OCI-LY7 (cell line): ENCODE results near the gene C8G. TPM values are rescaled to one million over a fixed set of nuclear protein-coding genes. Genes with fewer than 3 reads are reported as not detected.

Experiments used
- BruUV-seq: library from RNA; stranded (reverse); fragments of 400-500 nt; replicated peaks from 2 replicates; lab custom pipeline; 2021; lab: Mats Ljungman, UMichigan
- CTCF ChIA-PET: fragments of 300-600 bp; sonication (Branson Sonifier 250); formaldehyde crosslinking; loops from one replicate; lab custom pipeline; 2022; ENCODE audit warnings: antibody characterized with exemption; ENCODE audit not compliant: unreplicated experiment; lab: Charles Lee
- POLR2A ChIA-PET: fragments of 300-600 bp; sonication (Branson Sonifier 250); formaldehyde crosslinking; loops from one replicate; lab custom pipeline; 2022; ENCODE audit warnings: antibody characterized with exemption; lab: Charles Lee
- DNase-seq: peaks from one replicate; pipeline ENCODE4 v3.0.0-alpha.2; 2015; ENCODE audit warnings: low spot score
- H2AFZ ChIP-seq: fragments of 200-600 bp; sonication (generic), shearing (Covaris generic); 2 replicates; pipeline ENCODE4 v1.6.1; 2014; ENCODE audit warnings: mild to moderate bottlenecking, antibody characterized with exemption, low read length, moderate library complexity
- H3K27ac ChIP-seq: fragments of 200-600 bp; sonication (generic); 2 replicates; pipeline ENCODE4 v1.5.1; 2014; ENCODE audit warnings: mixed run types, low read depth, mild to moderate bottlenecking, moderate library complexity, low read length, inconsistent platforms; ENCODE audit not compliant: poor library complexity, severe bottlenecking
- H3K36me3 ChIP-seq: fragments of 200-600 bp; sonication (generic); 2 replicates; pipeline ENCODE4 v1.6.1; 2014; ENCODE audit warnings: mild to moderate bottlenecking, antibody characterized with exemption, low read length, moderate library complexity, mixed read lengths; ENCODE audit not compliant: insufficient read depth
- H3K4me1 ChIP-seq: fragments of 200-600 bp; sonication (generic); 2 replicates; pipeline ENCODE4 v1.5.1; 2014; ENCODE audit warnings: mild to moderate bottlenecking, low read length; ENCODE audit not compliant: insufficient read depth, poor library complexity, severe bottlenecking
- H3K4me2 ChIP-seq: fragments of 200-600 bp; sonication (generic); 2 replicates; pipeline ENCODE4 v1.6.1; 2014; ENCODE audit warnings: mild to moderate bottlenecking, low read length
- H3K4me3 ChIP-seq: fragments of 200-600 bp; sonication (generic); 2 replicates; pipeline ENCODE4 v1.5.1; 2014; ENCODE audit warnings: mild to moderate bottlenecking, low read depth, low read length; ENCODE audit not compliant: poor library complexity, severe bottlenecking
- H3K79me2 ChIP-seq: fragments of 200-600 bp; sonication (generic); 2 replicates; pipeline ENCODE4 v1.6.1; 2016; ENCODE audit warnings: low read depth, mild to moderate bottlenecking, low read length, moderate library complexity, mixed read lengths; ENCODE audit not compliant: insufficient read depth
- H3K9me2 ChIP-seq: fragments of 200-600 bp; sonication (generic); 2 replicates; pipeline ENCODE4 v1.6.1; 2016; ENCODE audit warnings: mild to moderate bottlenecking, low read length, mixed read lengths; ENCODE audit not compliant: insufficient read depth
- H3K9me3 ChIP-seq: fragments of 200-600 bp; sonication (generic); 2 replicates; pipeline ENCODE4 v1.6.1; 2014; ENCODE audit warnings: mild to moderate bottlenecking, mixed run types, low read length, mixed read lengths
- H4K20me1 ChIP-seq: fragments of 200-600 bp; sonication (generic); 2 replicates; pipeline ENCODE4 v1.6.1; 2014; ENCODE audit warnings: mild to moderate bottlenecking, antibody characterized with exemption, low read length, moderate library complexity, mixed read lengths; ENCODE audit not compliant: insufficient read depth
- EZH2phosphoT487 ChIP-seq: fragments of 200-600 bp; sonication (generic); IDR thresholded peaks from 2 replicates; pipeline ENCODE4 v1.6.1; 2018; ENCODE audit warnings: low read depth, borderline replicate concordance, mild to moderate bottlenecking, mixed run types, antibody characterized with exemption, low read length, moderate library complexity, mixed read lengths
- intact Hi-C: fragments of 100-400 bp; cut with micrococcal nuclease; formaldehyde crosslinking; loops from one replicate; pipeline ENCODE4 v1.10.0; 2022; ENCODE audit not compliant: unreplicated experiment
- total RNA-seq, 2 experiments: library from RNA; depleted of rRNA in 1 of 2; stranded (reverse); fragments of >200 nt in 1 of 2; shearing (Covaris generic) in 1 of 2; gene quantifications; 2 replicates each; pipeline ENCODE4 v1.2.3, GENCODE V29; 2014 to 2022
- TF ChIP-seq, protein P1 (sequence below): fragments of 200-600 bp; sonication (generic); conservative IDR thresholded peaks from 2 replicates; pipeline ENCODE4 v1.5.1; 2014; ENCODE audit warnings: mild to moderate bottlenecking, antibody characterized with exemption, low read length, moderate library complexity, mixed read lengths

The C8G gene
- total RNA-seq, 2 experiments from 2014 or later: 0.95 to 2.2 TPM

DNA sequence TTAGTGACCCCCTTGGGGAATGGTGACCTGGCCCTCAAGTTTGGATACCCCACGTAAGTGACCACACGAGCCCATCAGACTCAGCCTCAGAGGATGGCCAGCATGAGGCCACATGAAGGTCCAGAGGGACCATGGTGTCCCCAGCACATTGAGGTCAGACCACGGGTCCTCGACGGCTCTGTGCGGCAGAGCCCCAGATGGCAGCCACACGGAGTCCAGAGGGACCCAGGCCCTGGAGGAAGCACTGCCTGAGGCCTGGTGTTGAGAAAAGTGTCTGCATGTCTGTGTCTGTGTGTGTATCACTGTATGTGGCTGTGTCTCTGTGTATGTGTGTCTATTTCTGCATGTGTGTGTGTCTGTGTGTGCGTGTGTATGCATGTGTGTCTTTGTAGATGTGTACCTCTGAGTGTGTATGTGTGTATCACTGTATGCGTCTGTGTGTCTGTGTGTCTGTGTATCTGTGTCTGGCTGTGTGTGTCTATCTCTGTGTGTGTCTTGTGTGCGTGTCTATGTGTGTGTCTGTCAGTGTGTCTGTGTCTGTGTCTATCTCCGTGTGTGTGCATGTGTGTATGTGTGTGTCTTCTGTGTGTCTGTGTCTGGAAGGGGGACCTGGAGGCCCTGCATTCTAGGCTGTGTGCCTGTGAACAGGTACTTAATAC, 38.7 kb downstream of the C8G start:
- CTCF ChIA-PET: no interaction called here
- H3K4me2 ChIP-seq: no peak overlapping the region

DNA sequence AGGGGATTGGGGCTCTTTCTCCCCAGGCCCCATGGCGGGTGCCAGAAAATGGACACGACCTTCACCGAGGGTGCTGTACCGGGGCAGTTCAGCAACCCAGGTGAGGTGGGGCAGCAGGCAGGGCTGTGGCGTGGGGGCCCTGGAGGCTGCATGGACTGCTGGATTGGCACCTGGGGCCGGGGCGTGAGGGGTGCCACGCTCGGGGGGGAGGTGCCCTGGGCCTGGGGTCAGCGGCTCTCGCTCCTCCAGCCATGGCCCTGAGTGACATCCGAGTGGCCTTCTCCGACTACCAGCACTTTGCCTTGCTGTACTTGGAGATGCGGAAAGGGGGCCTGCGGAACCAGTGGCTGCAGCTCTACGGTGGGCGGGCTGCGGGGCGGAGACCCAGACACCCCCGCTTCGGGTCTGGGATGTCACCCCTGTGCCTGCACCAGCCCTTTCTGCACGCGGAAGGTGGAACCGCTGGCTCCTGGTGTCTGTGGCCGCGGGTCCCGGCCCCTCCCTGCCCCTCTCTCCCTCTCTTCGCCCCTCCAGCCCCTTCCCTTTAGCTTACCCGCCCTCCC, 39.5 kb downstream of the C8G start:
- Histone ChIP-seq H3K9me2 (no peaks in the 10 kb centered on the region), H3K27ac (no peak overlapping the region), H3K9me3 (no peaks in the 10 kb centered on the region), H3K4me3 (no peak overlapping the region), H3K4me2 (no peak overlapping the region), H2AFZ (no peak overlapping the region), H4K20me1 (no peaks in the 10 kb centered on the region), H3K79me2 (no peaks in the 10 kb centered on the region), H3K36me3 (no peaks in the 10 kb centered on the region), H3K4me1 (no peaks in the 10 kb centered on the region)
- BruUV-seq: no TSS peak
- TF ChIP-seq EZH2phosphoT487: no peak
- TF ChIP-seq, protein P1, sequence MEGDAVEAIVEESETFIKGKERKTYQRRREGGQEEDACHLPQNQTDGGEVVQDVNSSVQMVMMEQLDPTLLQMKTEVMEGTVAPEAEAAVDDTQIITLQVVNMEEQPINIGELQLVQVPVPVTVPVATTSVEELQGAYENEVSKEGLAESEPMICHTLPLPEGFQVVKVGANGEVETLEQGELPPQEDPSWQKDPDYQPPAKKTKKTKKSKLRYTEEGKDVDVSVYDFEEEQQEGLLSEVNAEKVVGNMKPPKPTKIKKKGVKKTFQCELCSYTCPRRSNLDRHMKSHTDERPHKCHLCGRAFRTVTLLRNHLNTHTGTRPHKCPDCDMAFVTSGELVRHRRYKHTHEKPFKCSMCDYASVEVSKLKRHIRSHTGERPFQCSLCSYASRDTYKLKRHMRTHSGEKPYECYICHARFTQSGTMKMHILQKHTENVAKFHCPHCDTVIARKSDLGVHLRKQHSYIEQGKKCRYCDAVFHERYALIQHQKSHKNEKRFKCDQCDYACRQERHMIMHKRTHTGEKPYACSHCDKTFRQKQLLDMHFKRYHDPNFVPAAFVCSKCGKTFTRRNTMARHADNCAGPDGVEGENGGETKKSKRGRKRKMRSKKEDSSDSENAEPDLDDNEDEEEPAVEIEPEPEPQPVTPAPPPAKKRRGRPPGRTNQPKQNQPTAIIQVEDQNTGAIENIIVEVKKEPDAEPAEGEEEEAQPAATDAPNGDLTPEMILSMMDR: no peak
- intact Hi-C loops: no loop called here
- ChIA-PET CTCF (no interaction called here), POLR2A (no interaction called here)
- DNase-seq: no peak

More for the DNA sequence above, 38.7 kb downstream of the C8G start:
- H3K9me2 ChIP-seq: no peaks in the 10 kb centered on the region
- intact Hi-C loops: no loop called here
- H3K9me3 ChIP-seq: no peaks in the 10 kb centered on the region
- H2AFZ ChIP-seq: no peak overlapping the region
- no peaks in the 10 kb centered on the region for H3K36me3 ChIP-seq
- no peak overlapping the region for H3K4me3 ChIP-seq
- H3K4me1 ChIP-seq: no peaks in the 10 kb centered on the region
- POLR2A ChIA-PET: no interaction called here
- H3K79me2 ChIP-seq: no peaks in the 10 kb centered on the region
- no TSS peak for BruUV-seq
- no peak for TF ChIP-seq EZH2phosphoT487
- TF ChIP-seq, protein P1: no peak
- H3K27ac ChIP-seq: no peak overlapping the region
- no peaks in the 10 kb centered on the region for H4K20me1 ChIP-seq
- DNase-seq: no peak

DNA sequence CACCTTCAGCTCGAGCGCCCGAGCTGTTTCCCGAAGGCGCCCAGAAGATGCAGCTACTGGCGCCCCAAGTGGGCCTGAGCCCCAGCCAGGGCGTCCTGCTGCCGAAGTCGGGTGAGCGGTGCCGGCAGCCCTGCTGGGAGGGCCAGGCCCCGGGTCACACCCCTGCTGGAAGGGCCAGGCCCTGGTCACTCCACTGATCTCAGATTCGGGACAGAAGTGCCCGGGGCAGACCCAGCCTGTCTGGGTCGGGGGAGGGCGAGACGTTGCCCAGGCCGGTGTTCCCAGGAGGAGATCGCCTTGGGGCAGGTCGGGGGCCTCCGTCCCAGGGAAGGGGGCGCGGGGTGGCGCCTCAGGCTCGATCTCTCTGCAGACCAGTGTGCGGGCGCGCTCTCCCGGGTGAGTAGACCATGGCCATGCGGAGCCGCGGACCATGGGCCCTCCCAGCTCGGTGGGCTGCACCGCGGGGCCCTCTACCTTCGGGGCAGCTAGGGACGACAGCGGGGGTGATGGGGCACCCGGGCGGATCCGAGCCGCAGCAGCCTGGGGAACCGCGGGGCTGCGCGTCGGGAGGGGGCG, 40.1 kb downstream of the C8G start:
- H3K36me3 ChIP-seq: no peaks in the 10 kb centered on the region
- H3K79me2 ChIP-seq: no peaks in the 10 kb centered on the region
- BruUV-seq: no TSS peak
- no peaks in the 10 kb centered on the region for H4K20me1 ChIP-seq
- no peaks in the 10 kb centered on the region for H3K9me3 ChIP-seq
- no peak overlapping the region for H2AFZ ChIP-seq
- H3K9me2 ChIP-seq: no peaks in the 10 kb centered on the region
- H3K4me1 ChIP-seq: no peaks in the 10 kb centered on the region
- no peak overlapping the region for H3K4me3 ChIP-seq
- POLR2A ChIA-PET: no interaction called here
- no peak overlapping the region for H3K27ac ChIP-seq
- no peak overlapping the region for H3K4me2 ChIP-seq
- TF ChIP-seq, protein P1: no peak
- TF ChIP-seq EZH2phosphoT487: no peak
- intact Hi-C loops: no loop called here
- DNase-seq: no peak
- CTCF ChIA-PET: no interaction called here
